Keratinocyte (primary cell): ENCODE results near the gene ANKRD6. TPM values are rescaled to one million over a fixed set of nuclear protein-coding genes. Genes with fewer than 3 reads are reported as not detected.

Source experiments
- DNase-seq: peaks from one replicate; pipeline ENCODE4 v3.0.0-alpha.2; 2011; ENCODE audit warnings: low read depth, missing footprints, low spot score
- FAIRE-seq: peaks from 2 replicates; lab custom pipeline; 2011; peaks lifted over from hg19 to GRCh38; lab: Jason Lieb, UNC
- H2AFZ ChIP-seq: 2 replicates; pipeline ENCODE4 v1.6.0; 2012; ENCODE audit warnings: low read length, control low read depth, inconsistent platforms; ENCODE audit not compliant: control insufficient read depth
- H3K27ac ChIP-seq: 2 replicates; pipeline ENCODE4 v1.5.1; 2011; ENCODE audit warnings: low read length; ENCODE audit not compliant: control insufficient read depth, insufficient read depth
- H3K27me3 ChIP-seq: 3 replicates; pipeline ENCODE4 v1.6.0; 2011; ENCODE audit warnings: low read length; ENCODE audit not compliant: control insufficient read depth, insufficient read depth; ENCODE audit errors: extremely low read depth
- H3K36me3 ChIP-seq, 2 experiments: 2 replicates in 1 of 2; 3 replicates in 1 of 2; pipeline ENCODE4 v1.5.1; 2011; ENCODE audit warnings: low read length in 2 of 2, mild to moderate bottlenecking in 1 of 2; ENCODE audit not compliant: control insufficient read depth in 2 of 2, insufficient read depth in 2 of 2; ENCODE audit errors: extremely low read depth in 1 of 2
- H3K4me1 ChIP-seq: 3 replicates; pipeline ENCODE4 v1.5.1; 2011; ENCODE audit warnings: low read length; ENCODE audit not compliant: control insufficient read depth, insufficient read depth; ENCODE audit errors: extremely low read depth
- H3K4me2 ChIP-seq: 3 replicates; pipeline ENCODE4 v1.6.0; 2011; ENCODE audit warnings: low read depth, low read length; ENCODE audit not compliant: control insufficient read depth, insufficient read depth; ENCODE audit errors: extremely low read depth
- H3K4me3 ChIP-seq, 3 experiments: fragments of 200-600 bp in 1 of 3; sonication (generic) in 1 of 3; 2 replicates in 2 of 3; 3 replicates in 1 of 3; pipeline ENCODE4 v1.5.1; 2011 to 2016; ENCODE audit warnings: low read length in 3 of 3, mild to moderate bottlenecking in 3 of 3, control low read depth in 2 of 3, inconsistent platforms in 1 of 3, low read depth in 1 of 3, mixed read lengths in 1 of 3, mixed run types in 1 of 3, moderate library complexity in 1 of 3; ENCODE audit not compliant: control insufficient read depth in 2 of 3, insufficient read depth in 2 of 3; ENCODE audit errors: extremely low read depth in 1 of 3
- H3K79me2 ChIP-seq: 2 replicates; pipeline ENCODE4 v1.6.0; 2012; ENCODE audit warnings: low read length; ENCODE audit not compliant: control insufficient read depth, insufficient read depth
- H3K9ac ChIP-seq: 3 replicates; pipeline ENCODE4 v1.6.0; 2011; ENCODE audit warnings: low read length; ENCODE audit not compliant: control insufficient read depth, insufficient read depth; ENCODE audit errors: extremely low read depth
- H3K9me1 ChIP-seq: 3 replicates; pipeline ENCODE4 v1.6.0; 2011; ENCODE audit warnings: low read length; ENCODE audit not compliant: control insufficient read depth, insufficient read depth; ENCODE audit errors: extremely low read depth
- H3K9me3 ChIP-seq: 2 replicates; pipeline ENCODE4 v1.5.1; 2012; ENCODE audit warnings: low read depth, low read length; ENCODE audit not compliant: control insufficient read depth
- H4K20me1 ChIP-seq: 3 replicates; pipeline ENCODE4 v1.6.0; 2011; ENCODE audit warnings: low read length; ENCODE audit not compliant: control insufficient read depth, insufficient read depth; ENCODE audit errors: extremely low read depth
- CTCF ChIP-seq, 3 experiments: IDR thresholded peaks in 1 of 3; conservative IDR thresholded peaks in 1 of 3; optimal IDR thresholded peaks in 1 of 3; 2 replicates in 2 of 3; 3 replicates in 1 of 3; pipeline versions ENCODE3 to v1.5.1; 2011; ENCODE audit warnings: low read length in 3 of 3, mild to moderate bottlenecking in 3 of 3, moderate library complexity in 2 of 3, control low read depth in 1 of 3, inconsistent platforms in 1 of 3; ENCODE audit not compliant: insufficient read depth in 2 of 3; ENCODE audit errors: extremely low read depth in 1 of 3
- EZH2 ChIP-seq: IDR thresholded peaks from one replicate; pipeline ENCODE4 v1.6.1; 2012; ENCODE audit warnings: inconsistent platforms, mild to moderate bottlenecking, low read length, moderate library complexity
- dilution Hi-C: fragments of 300-500 bp; cut with MboI; formaldehyde crosslinking; loops from one replicate; pipeline ENCODE4 v1.7.0; 2020; ENCODE audit warnings: low sequenced_read_pairs; ENCODE audit not compliant: extremely low pct_ligation_motif_present
- polyA plus RNA-seq, 5 experiments: library from polyadenylated mRNA; depleted of rRNA in 3 of 5; stranded (reverse) in 3 of 5; stranded (forward) in 1 of 5; unstranded in 1 of 5; fragments of >200 nt; gene quantifications; 1 replicate in 1 of 5; 2 replicates in 3 of 5; 3 replicates in 1 of 5; pipeline versions ENCODE4 v1.2.1 to v1.2.3, GENCODE V29; 2011 to 2012; ENCODE audit warnings: missing spikeins in 2 of 5, low read depth in 1 of 5, low replicate concordance in 1 of 5

Gene ANKRD6
- polyA plus RNA-seq, 1 donor (not counting 4 experiments of a cell fraction or from before 2014, with no cell fraction given): 5.7 TPM

GRCh38 chr6:89582669-89583325, 149.8 kb downstream of the ANKRD6 start:
- TF ChIP-seq CTCF (optimal IDR thresholded peaks at IDR 0.05 in 1 of 3, IDR thresholded peaks at IDR 0.05 in 1 of 3, conservative IDR thresholded peaks at IDR 0.05 in 1 of 3; ENCODE audit: extremely low read depth in 1 of 3, insufficient read depth in 2 of 3, low read length in 3 of 3): no peak
- no peak for TF ChIP-seq EZH2
- Histone ChIP-seq H3K79me2 (no peaks in the 10 kb centered on the region), H3K27ac (no peak overlapping the region), H4K20me1 (no peaks in the 10 kb centered on the region), H3K9ac (no peak overlapping the region), H3K4me1 (no peaks in the 10 kb centered on the region), H3K9me3 (no peaks in the 10 kb centered on the region), H3K9me1 (no peaks in the 10 kb centered on the region), H3K36me3 (no peaks in the 10 kb centered on the region), H3K27me3 (no peaks in the 10 kb centered on the region), H3K4me2 (no peak overlapping the region), H2AFZ (no peak overlapping the region), H3K4me3 (no peak overlapping the region)
- dilution Hi-C loops: no loop called here
- FAIRE-seq (no peak), DNase-seq (no peak)

- no peak for FAIRE-seq
- Histone ChIP-seq H3K9me3 (no peaks in the 10 kb centered on the region), H2AFZ (no peak overlapping the region), H4K20me1 (no peaks in the 10 kb centered on the region), H3K4me1 (no peaks in the 10 kb centered on the region), H3K9ac (no peak overlapping the region), H3K9me1 (no peaks in the 10 kb centered on the region), H3K79me2 (no peaks in the 10 kb centered on the region), H3K27me3 (no peaks in the 10 kb centered on the region), H3K4me3 (no peak overlapping the region), H3K36me3 (no peaks in the 10 kb centered on the region), H3K4me2 (no peak overlapping the region), H3K27ac (no peak overlapping the region)
- dilution Hi-C loops: no loop called here
- TF ChIP-seq EZH2 (no peak), CTCF (optimal IDR thresholded peaks at IDR 0.05 in 1 of 3, IDR thresholded peaks at IDR 0.05 in 1 of 3, conservative IDR thresholded peaks at IDR 0.05 in 1 of 3; ENCODE audit: extremely low read depth in 1 of 3, insufficient read depth in 2 of 3, low read length in 3 of 3) (no peak)
- no peak for DNase-seq
Observed at GRCh38 chr6:89583559-89583958, 150.6 kb downstream of the ANKRD6 start.
